ENCODE results near the gene ABCA13.

GRCh38 chr7:48355346-48355745 lies 184.1 kb downstream of the ABCA13 start:
- TF ChIP-seq POLR2A (IDR thresholded peaks at IDR 0.05): no peak
- TF ChIP-seq, protein P1, sequence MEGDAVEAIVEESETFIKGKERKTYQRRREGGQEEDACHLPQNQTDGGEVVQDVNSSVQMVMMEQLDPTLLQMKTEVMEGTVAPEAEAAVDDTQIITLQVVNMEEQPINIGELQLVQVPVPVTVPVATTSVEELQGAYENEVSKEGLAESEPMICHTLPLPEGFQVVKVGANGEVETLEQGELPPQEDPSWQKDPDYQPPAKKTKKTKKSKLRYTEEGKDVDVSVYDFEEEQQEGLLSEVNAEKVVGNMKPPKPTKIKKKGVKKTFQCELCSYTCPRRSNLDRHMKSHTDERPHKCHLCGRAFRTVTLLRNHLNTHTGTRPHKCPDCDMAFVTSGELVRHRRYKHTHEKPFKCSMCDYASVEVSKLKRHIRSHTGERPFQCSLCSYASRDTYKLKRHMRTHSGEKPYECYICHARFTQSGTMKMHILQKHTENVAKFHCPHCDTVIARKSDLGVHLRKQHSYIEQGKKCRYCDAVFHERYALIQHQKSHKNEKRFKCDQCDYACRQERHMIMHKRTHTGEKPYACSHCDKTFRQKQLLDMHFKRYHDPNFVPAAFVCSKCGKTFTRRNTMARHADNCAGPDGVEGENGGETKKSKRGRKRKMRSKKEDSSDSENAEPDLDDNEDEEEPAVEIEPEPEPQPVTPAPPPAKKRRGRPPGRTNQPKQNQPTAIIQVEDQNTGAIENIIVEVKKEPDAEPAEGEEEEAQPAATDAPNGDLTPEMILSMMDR (IDR thresholded peaks at IDR 0.05): no peak
